Measurements from ENCODE around the gene CSHL1.
"Not testable (repeated sequence)": the region's sequence is repeated elsewhere in the genome, so short reads cannot be mapped to it uniquely, and the experiment has no call there.

The CSHL1 gene

GRCh38 chr17:63911657-63912100, 621 bp upstream of the CSHL1 start:
- peak; percentile 71 for TF ChIP-seq CTCF (IDR thresholded peaks at IDR 0.05; ENCODE audit: insufficient read depth, low read depth, low read length, missing control alignments)
- DNase-seq (ENCODE audit: low read depth): peak; percentile 40
- no peak overlapping the region for H3K4me3 ChIP-seq (ENCODE audit: low read depth, low read length)

- no peak for TF ChIP-seq CTCF (IDR thresholded peaks at IDR 0.05; ENCODE audit: insufficient read depth, low read depth, low read length, missing control alignments)
- no peak for DNase-seq (ENCODE audit: low read depth)
- no peak overlapping the region for H3K4me3 ChIP-seq (ENCODE audit: low read depth, low read length)
Observed at GRCh38 chr17:63910096-63910495, 962 bp downstream of the CSHL1 start.

GRCh38 chr17:63909586-63909985, 1.5 kb downstream of the CSHL1 start:
- not testable (repeated sequence) for H3K4me3 ChIP-seq (ENCODE audit: low read depth, low read length); DNase-seq (ENCODE audit: low read depth)

GRCh38 chr17:63907161-63907778, 3.8 kb downstream of the CSHL1 start:
- not testable (repeated sequence) for H3K4me3 ChIP-seq (ENCODE audit: low read depth, low read length); DNase-seq (ENCODE audit: low read depth)
- peak; percentile 20 for TF ChIP-seq CTCF (IDR thresholded peaks at IDR 0.05; ENCODE audit: insufficient read depth, low read depth, low read length, missing control alignments)

- DNase-seq (ENCODE audit: low read depth); H3K4me3 ChIP-seq (ENCODE audit: low read depth, low read length): not testable (repeated sequence)
Observed at GRCh38 chr17:63904796-63905195, 6.3 kb downstream of the CSHL1 start.

GRCh38 chr17:63903787-63904201, 7.3 kb downstream of the CSHL1 start:
- peak; percentile 20 for TF ChIP-seq CTCF (IDR thresholded peaks at IDR 0.05; ENCODE audit: insufficient read depth, low read depth, low read length, missing control alignments)
- H3K4me3 ChIP-seq (ENCODE audit: low read depth, low read length); DNase-seq (ENCODE audit: low read depth): not testable (repeated sequence)

GRCh38 chr17:63901971-63902370, 9.1 kb downstream of the CSHL1 start:
- not testable (repeated sequence) for H3K4me3 ChIP-seq (ENCODE audit: low read depth, low read length); DNase-seq (ENCODE audit: low read depth)

- not testable (repeated sequence) for H3K4me3 ChIP-seq (ENCODE audit: low read depth, low read length)
- DNase-seq (ENCODE audit: low read depth): peak; percentile 57
Observed at GRCh38 chr17:63898899-63899798, 11.9 kb downstream of the CSHL1 start.

- H3K4me3 ChIP-seq (ENCODE audit: low read depth, low read length); DNase-seq (ENCODE audit: low read depth): not testable (repeated sequence)
Observed at GRCh38 chr17:63896524-63897354, 14.3 kb downstream of the CSHL1 start, which contains the start of gene CSH1. Gene CSH1 (minus strand): TSS chr17:63896574. CDS start chr17:63896511, 63 bp downstream.

GRCh38 chr17:63894821-63895220, 16.2 kb downstream of the CSHL1 start:
- H3K4me3 ChIP-seq (ENCODE audit: low read depth, low read length): not testable (repeated sequence)

GRCh38 chr17:63894021-63894420, 17.0 kb downstream of the CSHL1 start:
- DNase-seq (ENCODE audit: low read depth); H3K4me3 ChIP-seq (ENCODE audit: low read depth, low read length): not testable (repeated sequence)

More at GRCh38 chr17:63894821-63895220, 16.2 kb downstream of the CSHL1 start:
- DNase-seq (ENCODE audit: low read depth): not testable (repeated sequence)

All from GM12865 (cell line).